IMR-90 (cell line): Measurements from ENCODE around the gene UPP2. TPM values are rescaled to one million over a fixed set of nuclear protein-coding genes. Genes with fewer than 3 reads are reported as not detected.
A peak's percentile ranks its signal among the peaks of the same experiment; 100 is the strongest.

ENCODE experiments used
- ATAC-seq: fragments of 200-7000 bp; cut with Tn5 transposase; 2 replicates; pipeline ENCODE4 v1.9.1; 2020; ENCODE audit warnings: low read depth, mild to moderate bottlenecking, moderate library complexity
- BruUV-seq: library from RNA; stranded (reverse); fragments of 400-500 nt; replicated peaks from 2 replicates; lab custom pipeline; 2021; lab: Mats Ljungman, UMichigan
- CTCF ChIA-PET: fragments of 300-600 bp; formaldehyde crosslinking; extraction: SDS; loops from one replicate; lab custom pipeline; 2021; ENCODE audit warnings: antibody characterized with exemption; lab: Yijun Ruan, JAX
- POLR2A ChIA-PET: fragments of 300-600 bp; sonication (Branson Sonifier 250); formaldehyde crosslinking; loops from one replicate; lab custom pipeline; 2022; ENCODE audit warnings: antibody characterized with exemption; ENCODE audit not compliant: unreplicated experiment; lab: Charles Lee
- DNase-seq: peaks from one replicate; pipeline ENCODE4 v3.0.0; 2013
- H2AFZ ChIP-seq: replicated peaks from 2 replicates; pipeline ENCODE3; 2013; ENCODE audit warnings: low read length, mild to moderate bottlenecking; ENCODE audit not compliant: poor library complexity
- H2AK5ac ChIP-seq: 2 replicates; pipeline ENCODE4 v1.6.1; 2013; ENCODE audit warnings: low read depth, low read length, inconsistent platforms
- H2AK9ac ChIP-seq: replicated peaks from 2 replicates; pipeline ENCODE3; 2013; ENCODE audit warnings: mild to moderate bottlenecking, low read depth, low read length, moderate library complexity; ENCODE audit not compliant: poor library complexity
- H2BK120ac ChIP-seq: 2 replicates; pipeline ENCODE4 v1.6.1; 2013; ENCODE audit warnings: low read depth, low read length, inconsistent platforms
- H2BK15ac ChIP-seq: 3 replicates; pipeline ENCODE4 v1.6.1; 2013; ENCODE audit warnings: low read depth, low read length, inconsistent platforms
- H2BK20ac ChIP-seq: 2 replicates; pipeline ENCODE4 v1.6.1; 2013; ENCODE audit warnings: low read depth, mild to moderate bottlenecking, inconsistent platforms, low read length, moderate library complexity
- H2BK5ac ChIP-seq: 2 replicates; pipeline ENCODE4 v1.6.1; 2013; ENCODE audit warnings: mild to moderate bottlenecking, low read depth, low read length, inconsistent platforms; ENCODE audit not compliant: poor library complexity, severe bottlenecking
- H3K14ac ChIP-seq: replicated peaks from 2 replicates; pipeline ENCODE4 v1.6.1; 2013; ENCODE audit warnings: low read depth, low read length, inconsistent platforms
- H3K18ac ChIP-seq: 2 replicates; pipeline ENCODE4 v1.6.1; 2013; ENCODE audit warnings: low read depth, low read length, control low read depth
- H3K23ac ChIP-seq: 2 replicates; pipeline ENCODE4 v1.6.1; 2013; ENCODE audit warnings: low read depth, low read length, inconsistent platforms
- H3K27ac ChIP-seq: 2 replicates; pipeline ENCODE4 v1.5.1; 2013; ENCODE audit warnings: mild to moderate bottlenecking, control low read depth, low read length; ENCODE audit not compliant: insufficient read depth
- H3K27me3 ChIP-seq: 2 replicates; pipeline ENCODE4 v1.6.1; 2013; ENCODE audit warnings: low read length; ENCODE audit not compliant: control insufficient read depth, insufficient read depth
- H3K36me3 ChIP-seq: 2 replicates; pipeline ENCODE4 v1.6.1; 2013; ENCODE audit warnings: low read length, mixed read lengths; ENCODE audit not compliant: control insufficient read depth, insufficient read depth
- H3K4ac ChIP-seq: 2 replicates; pipeline ENCODE4 v1.6.1; 2013; ENCODE audit warnings: low read depth, low read length, inconsistent platforms
- H3K4me1 ChIP-seq: 2 replicates; pipeline ENCODE4 v1.6.1; 2013; ENCODE audit warnings: low read length, mixed read lengths; ENCODE audit not compliant: control insufficient read depth, insufficient read depth
- H3K4me2 ChIP-seq: 2 replicates; pipeline ENCODE4 v1.6.1; 2013; ENCODE audit warnings: low read depth, mild to moderate bottlenecking, control low read depth, low read length, moderate library complexity
- H3K4me3 ChIP-seq: 2 replicates; pipeline ENCODE4 v1.5.1; 2013; ENCODE audit warnings: low read depth, mild to moderate bottlenecking, control low read depth, low read length, moderate library complexity; ENCODE audit not compliant: insufficient read depth
- H3K56ac ChIP-seq: 2 replicates; pipeline ENCODE4 v1.6.1; 2013; ENCODE audit warnings: low read length, inconsistent platforms; ENCODE audit not compliant: insufficient read depth; ENCODE audit errors: extremely low read depth
- H3K79me1 ChIP-seq, 2 experiments: 2 replicates each; pipeline ENCODE4 v1.6.1; 2013; ENCODE audit warnings: low read length in 2 of 2, inconsistent platforms in 1 of 2, low read depth in 1 of 2
- H3K9ac ChIP-seq: 2 replicates; pipeline ENCODE4 v1.6.1; 2013; ENCODE audit warnings: low read depth, low read length, control low read depth
- H3K9me1 ChIP-seq: 2 replicates; pipeline ENCODE4 v1.6.1; 2013; ENCODE audit warnings: low read length, inconsistent platforms; ENCODE audit not compliant: insufficient read depth
- H3K9me3 ChIP-seq: 2 replicates; pipeline ENCODE4 v1.6.1; 2013; ENCODE audit warnings: low read length; ENCODE audit not compliant: control insufficient read depth, insufficient read depth
- H4K20me1 ChIP-seq: 2 replicates; pipeline ENCODE4 v1.6.1; 2013; ENCODE audit warnings: low read length, inconsistent platforms; ENCODE audit not compliant: insufficient read depth
- H4K5ac ChIP-seq: 2 replicates; pipeline ENCODE4 v1.6.1; 2013; ENCODE audit warnings: mild to moderate bottlenecking, low read depth, low read length, control low read depth
- H4K8ac ChIP-seq, 2 experiments: 2 replicates each; pipeline ENCODE4 v1.6.1; 2013; ENCODE audit warnings: low read depth in 2 of 2, low read length in 2 of 2, control low read depth in 1 of 2, inconsistent platforms in 1 of 2
- H4K91ac ChIP-seq: 2 replicates; pipeline ENCODE4 v1.6.1; 2013; ENCODE audit warnings: low read depth, low read length, inconsistent platforms; ENCODE audit not compliant: insufficient read depth
- BHLHE40 ChIP-seq: fragments of 150-350 bp; IDR thresholded peaks from 2 replicates; pipeline ENCODE4 v1.6.1; 2016; ENCODE audit warnings: mild to moderate bottlenecking, low read depth, low read length
- CEBPB ChIP-seq: IDR thresholded peaks from 2 replicates; pipeline ENCODE4 v1.6.1; 2012; ENCODE audit warnings: low read depth, low read length, improper control_type of control experiment
- CTCF ChIP-seq: conservative IDR thresholded peaks from 2 replicates; pipeline ENCODE4 v1.5.1; 2012; ENCODE audit warnings: mild to moderate bottlenecking, low read depth, low read length, improper control_type of control experiment
- MAFK ChIP-seq: IDR thresholded peaks from 2 replicates; pipeline ENCODE4 v1.6.1; 2012; ENCODE audit warnings: low read depth, low read length, improper control_type of control experiment
- MAZ ChIP-seq: IDR thresholded peaks from 2 replicates; pipeline ENCODE4 v1.6.1; 2012; ENCODE audit warnings: low read depth, mild to moderate bottlenecking, low read length, improper control_type of control experiment, moderate library complexity, borderline replicate concordance
- SMC3 ChIP-seq: fragments of 150-350 bp; IDR thresholded peaks from 2 replicates; pipeline ENCODE4 v1.6.1; 2016; ENCODE audit warnings: low read depth, mild to moderate bottlenecking, antibody characterized with exemption, low read length, moderate library complexity
- WGBS, 2 experiments: methylation state at CpG; one replicate each; pipeline versions ENCODE4 v1.1.5 to v1.1.7; 2013; ENCODE audit warnings: missing lambda C conversion rate in 2 of 2; ENCODE audit not compliant: insufficient read length in 1 of 2; ENCODE audit errors: extremely low coverage in 2 of 2; 5-methylcytosine and 5-hydroxymethylcytosine counted together
- dilution Hi-C: fragments of 300-500 bp; cut with HindIII; formaldehyde crosslinking; loops from one replicate; pipeline ENCODE4 v1.14.3; 2018; ENCODE audit warnings: low sequenced_read_pairs; ENCODE audit not compliant: unreplicated experiment
- in situ Hi-C: fragments of 300-500 bp; cut with MboI; formaldehyde crosslinking; loops from 3 replicates; pipeline ENCODE4 v1.14.3; 2019; ENCODE audit warnings: low sequenced_read_pairs, inconsistent platforms, mixed read lengths
- intact Hi-C: fragments of 100-400 bp; cut with micrococcal nuclease; formaldehyde crosslinking; loops from 2 replicates; pipeline ENCODE4 v1.10.0; 2022
- polyA plus RNA-seq, 3 experiments: library from polyadenylated mRNA; depleted of rRNA; stranded (reverse); fragments of >200 nt; gene quantifications; 2 replicates each; pipeline ENCODE4 v1.2.3, GENCODE V29; 2012; ENCODE audit warnings: low replicate concordance in 1 of 3
- total RNA-seq: library from RNA; depleted of rRNA; stranded (reverse); fragments of >200 nt; gene quantifications from 2 replicates; pipeline ENCODE4 v1.2.3, GENCODE V29; 2012

The UPP2 gene
- total and polyA plus RNA-seq, 2 of the 4 experiments (the other 2 are of a cell fraction): not detected

- TF ChIP-seq CEBPB (no peak), MAZ (no peak), SMC3 (no peak), MAFK (peak; percentile 89), BHLHE40 (no peak), CTCF (no peak)
- Histone ChIP-seq H2BK15ac (no peak overlapping the region), H4K91ac (no peak overlapping the region), H3K18ac (no peak overlapping the region), H2BK20ac (no peak overlapping the region), H3K4ac (no peak overlapping the region), H3K27me3 (no peaks in the 10 kb centered on the region), H4K5ac (no peak overlapping the region), H3K36me3 (no peaks in the 10 kb centered on the region), H3K56ac (no peak overlapping the region), H3K4me3 (no peak overlapping the region), H2AK9ac (no peak overlapping the region), H3K4me2 (no peak overlapping the region), H3K27ac (no peak overlapping the region), H2BK5ac (no peak overlapping the region), H4K8ac (no peak overlapping the region), H2AFZ (no peak overlapping the region), H3K9ac (no peak overlapping the region), H3K4me1 (no peaks in the 10 kb centered on the region), H2BK120ac (no peak overlapping the region), H3K23ac (no peak overlapping the region), H4K20me1 (no peaks in the 10 kb centered on the region), H3K9me3 (no peaks in the 10 kb centered on the region), H3K9me1 (no peaks in the 10 kb centered on the region), H3K14ac (no peak overlapping the region), H3K79me1 (no peaks in the 10 kb centered on the region), H2AK5ac (no peak overlapping the region)
- DNase-seq: no peak
- in situ Hi-C loops (no loop called here), dilution Hi-C loops (no loop called here), intact Hi-C loops (no loop called here)
- ChIA-PET CTCF (no interaction called here), POLR2A (no interaction called here)
- no CpG with 5 or more reads among the region's 1 CpG for WGBS, 2 experiments
- no TSS peak for BruUV-seq
- no peak for ATAC-seq
Observed at GRCh38 chr2:158120102-158120501, 18.4 kb downstream of the UPP2 start.
